T-helper 1 cell (primary cell): ENCODE data around the gene SHOC1.
"Not testable (repeated sequence)": the region's sequence is repeated elsewhere in the genome, so short reads cannot be mapped to it uniquely, and the experiment has no call there.

Experiments
- DNase-seq, 5 donors: peaks; one replicate each; pipeline ENCODE4 v3.0.0-alpha.2; 2012 to 2020

Gene SHOC1

DNA sequence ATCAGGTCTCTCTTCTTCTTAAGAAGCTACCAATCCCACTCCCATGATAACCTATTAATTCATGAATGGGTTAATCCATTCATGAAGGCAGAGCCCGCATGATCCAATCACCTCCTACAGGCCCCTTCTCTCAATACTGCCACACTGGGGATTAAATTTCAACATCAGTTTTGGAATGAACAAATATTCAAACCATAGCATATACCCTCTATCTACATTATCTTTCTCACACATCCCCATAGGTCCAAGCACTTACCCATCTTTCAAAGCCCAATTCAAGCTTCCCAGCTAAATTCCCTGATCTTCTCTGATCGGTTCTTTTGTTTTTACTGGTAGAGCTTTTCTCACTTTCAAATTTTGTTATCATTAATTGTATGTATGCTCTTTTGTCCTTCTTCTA lies 10.5 kb upstream of the SHOC1 start:
- DNase-seq, result no peak

DNA sequence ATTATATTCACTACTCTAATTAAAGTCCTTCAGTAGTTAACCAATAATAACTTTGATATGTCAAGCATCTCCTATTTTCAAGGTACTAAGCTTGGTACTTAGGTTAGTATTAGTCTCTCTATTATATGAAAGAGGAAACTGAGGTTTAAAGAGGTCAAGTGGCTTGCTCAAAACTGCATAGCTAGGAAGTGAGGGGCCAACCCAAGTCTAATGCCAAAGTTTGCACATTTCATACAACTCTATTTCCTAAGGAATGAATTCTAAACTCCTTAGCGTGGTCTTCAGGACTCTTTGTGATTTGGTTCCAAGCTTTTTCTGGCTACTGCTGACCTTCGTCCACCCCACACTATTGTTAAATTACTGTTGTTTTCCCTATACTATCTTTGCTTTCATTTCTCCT lies 9.9 kb upstream of the SHOC1 start:
- no peak for DNase-seq

DNA sequence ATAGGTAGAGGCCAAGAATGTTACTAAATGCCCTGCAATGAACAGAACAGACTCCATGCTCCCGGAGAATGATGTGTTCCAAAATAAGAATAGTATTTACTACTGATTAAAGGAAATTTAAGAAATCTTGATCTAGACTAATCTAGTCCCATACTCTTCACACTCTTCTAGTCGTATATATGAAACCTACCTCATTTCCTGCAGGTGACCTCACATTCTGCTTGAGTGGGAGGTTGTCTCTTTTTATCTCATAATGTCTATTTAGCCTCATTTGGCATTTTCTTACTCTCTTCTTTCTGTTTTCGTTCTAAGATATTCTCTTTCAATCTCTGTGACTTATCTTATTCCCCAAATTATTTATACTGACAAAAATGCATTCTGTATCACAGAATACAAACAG lies 9.2 kb upstream of the SHOC1 start:
- no peak for DNase-seq

DNA sequence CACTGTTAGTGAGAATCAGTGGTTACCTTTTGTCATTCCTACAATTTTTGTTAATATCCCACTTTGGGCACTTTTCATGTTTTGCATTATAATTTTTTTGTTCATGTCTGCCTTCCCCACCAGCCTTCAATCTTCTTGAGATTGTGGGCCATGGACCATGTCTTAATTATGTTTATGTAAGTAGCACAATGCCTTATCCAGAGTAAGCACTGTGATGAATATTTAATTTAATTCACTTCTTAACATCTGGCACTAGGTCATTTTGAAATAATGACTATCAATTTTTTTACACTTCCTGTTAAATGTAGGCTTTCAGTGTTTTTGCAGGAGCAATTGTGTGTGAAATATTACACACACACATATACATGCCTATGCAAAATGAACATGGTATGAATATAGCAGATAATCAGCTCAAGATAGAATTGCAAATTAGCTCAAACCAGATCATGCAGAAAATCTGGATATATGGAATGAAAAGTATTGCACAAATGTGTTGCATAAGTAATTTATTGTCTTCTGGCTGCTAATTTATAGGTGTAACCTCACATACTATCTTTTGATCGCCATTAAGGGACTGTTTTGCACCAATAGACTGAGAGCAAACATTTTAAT lies 5.3 kb upstream of the SHOC1 start:
- DNase-seq, result no peak

DNA sequence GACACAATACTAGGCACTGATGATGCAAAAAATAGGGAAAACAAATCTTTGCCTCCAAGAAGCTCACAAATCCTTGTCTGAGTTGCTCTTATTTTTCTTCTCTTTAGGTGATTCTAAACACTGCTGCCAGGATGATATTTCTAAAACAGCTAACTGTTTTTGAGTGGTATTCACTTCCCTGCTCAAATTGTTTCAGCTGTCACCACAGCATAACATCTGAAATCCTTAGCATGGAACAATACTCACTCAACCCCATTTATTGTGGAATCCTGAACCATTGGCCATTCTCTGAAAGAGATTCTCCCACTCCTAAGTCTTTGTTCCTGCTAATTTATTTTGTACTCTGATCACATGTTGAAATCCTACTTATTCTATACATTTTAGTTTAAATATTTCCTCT lies 4.8 kb upstream of the SHOC1 start:
- DNase-seq, result no peak

DNA sequence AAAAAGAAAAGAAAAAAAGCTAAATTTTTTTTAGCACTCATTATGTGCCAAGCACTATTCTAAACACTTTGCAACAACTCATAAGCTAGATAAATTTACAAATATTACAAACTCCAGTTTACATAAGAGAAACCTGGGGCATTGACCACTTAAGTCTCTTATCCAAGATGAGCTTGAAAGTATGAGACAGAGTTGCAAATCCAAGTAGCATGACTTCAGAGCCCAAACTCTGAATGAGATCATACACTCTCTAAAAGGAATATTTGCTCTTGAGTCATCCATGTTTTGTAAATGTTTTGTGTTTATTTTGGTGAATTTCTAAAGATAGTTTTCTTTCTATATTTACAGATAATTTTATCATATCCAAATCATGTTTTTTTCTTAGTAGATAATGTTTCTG lies 4.0 kb upstream of the SHOC1 start:
- no peak for DNase-seq

DNA sequence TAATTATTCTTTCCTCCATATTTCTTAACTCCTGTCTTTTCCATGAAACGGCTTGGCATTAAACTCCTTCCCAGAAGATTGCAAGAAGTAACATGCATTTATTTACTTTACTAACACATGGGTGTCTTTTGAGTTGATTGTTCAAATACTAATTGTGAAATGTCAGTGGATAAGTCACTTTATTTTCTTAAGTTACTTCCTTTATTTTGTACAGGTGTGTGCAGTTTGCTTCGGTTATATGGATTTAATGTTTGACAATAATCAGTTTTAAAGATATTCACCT lies 761 bp upstream of the SHOC1 start:
- no peak for DNase-seq

DNA sequence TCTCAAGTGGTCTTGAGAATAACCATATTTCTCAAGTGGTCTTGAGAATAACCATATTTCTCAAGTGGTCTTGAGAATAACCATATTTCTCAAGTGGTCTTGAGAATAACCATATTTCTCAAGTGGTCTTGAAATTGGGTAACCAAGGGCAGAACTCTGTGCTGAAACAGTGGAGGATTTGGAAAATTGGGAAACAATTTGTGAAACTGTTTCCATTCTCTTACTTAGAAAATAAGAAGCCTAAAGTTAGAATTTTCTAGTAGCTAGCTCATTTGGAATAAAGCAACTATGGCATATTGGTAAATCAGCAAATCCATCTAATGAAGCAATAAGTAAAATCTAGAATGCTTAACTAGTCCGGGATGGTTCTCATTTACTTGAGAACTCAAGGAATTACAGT lies 2.9 kb downstream of the SHOC1 start:
- DNase-seq, result not testable (repeated sequence)

DNA sequence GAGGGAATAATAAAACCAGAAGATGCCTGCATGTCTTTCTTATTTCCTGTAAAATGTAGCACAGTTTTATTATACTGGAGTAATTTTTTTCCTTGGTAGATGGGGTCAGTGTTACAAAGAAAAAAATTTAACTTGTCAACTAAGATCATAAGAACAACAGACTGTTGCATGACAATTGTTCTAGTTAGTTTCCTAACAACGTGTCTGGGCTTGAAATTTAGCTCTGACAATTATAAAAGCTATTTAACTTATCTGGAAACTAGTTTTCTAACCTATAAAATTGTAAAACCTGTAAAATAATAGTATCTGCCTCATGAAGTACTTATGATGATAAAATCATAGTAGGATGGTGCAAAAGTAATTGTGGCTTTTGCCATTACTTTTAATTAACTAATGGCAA lies 4.9 kb downstream of the SHOC1 start:
- no peak for DNase-seq

DNA sequence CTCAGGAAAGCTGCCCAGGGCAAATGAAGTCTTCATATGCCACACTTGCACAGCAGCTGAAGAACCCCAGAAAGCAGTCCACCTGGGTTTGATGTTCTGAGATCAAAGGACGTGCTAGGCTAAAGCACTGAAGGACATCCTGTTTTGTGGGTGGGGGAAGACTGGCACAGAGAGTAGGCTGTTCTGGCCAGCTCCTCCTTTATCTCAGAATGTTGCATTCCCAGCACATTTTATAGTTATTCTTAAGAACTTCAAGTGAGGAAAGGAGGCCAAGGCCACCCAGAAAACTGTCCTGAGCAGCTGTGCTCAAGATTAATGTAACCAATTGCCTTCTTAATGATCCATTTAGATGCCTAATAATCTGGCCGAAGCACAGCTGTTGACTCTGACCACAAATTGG lies 10.9 kb downstream of the SHOC1 start:
- DNase-seq, result no peak

DNA sequence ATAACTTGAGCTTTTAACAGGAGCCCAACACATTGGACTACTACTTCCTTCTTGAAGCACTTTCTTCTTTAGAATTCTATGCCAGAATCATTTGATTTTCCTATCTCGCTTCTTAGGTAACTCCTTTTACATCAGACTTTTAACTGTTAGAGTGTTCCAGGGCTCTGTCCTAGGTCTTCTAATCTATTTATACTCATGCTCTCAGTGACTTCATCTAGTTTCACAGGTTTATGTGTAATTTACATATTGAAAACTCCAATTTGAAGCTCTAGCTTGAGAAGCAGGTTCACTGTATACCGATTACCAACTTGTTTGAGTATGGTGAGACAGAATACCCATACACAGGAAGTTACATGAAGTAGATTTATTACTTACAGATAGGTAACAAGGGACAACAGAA lies 11.3 kb downstream of the SHOC1 start:
- DNase-seq, result no peak

DNA sequence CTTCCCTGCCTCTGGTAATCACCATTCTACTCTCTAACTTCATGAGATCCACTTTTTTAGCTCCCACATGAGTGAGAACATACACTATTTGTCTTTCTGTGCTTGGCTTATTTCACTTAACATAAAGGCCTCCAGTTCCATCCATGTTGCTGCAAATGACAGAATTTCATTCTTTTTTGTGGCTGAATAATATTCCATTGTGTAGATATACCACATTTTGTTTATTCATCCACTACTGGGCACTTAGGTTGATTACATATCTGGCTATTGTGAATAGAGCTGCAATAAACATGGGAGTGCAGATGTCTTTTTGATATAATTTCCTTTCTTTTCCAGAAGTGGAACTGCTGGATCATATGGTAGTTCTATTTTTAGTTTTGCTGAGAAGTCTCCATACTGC lies 28.7 kb downstream of the SHOC1 start:
- no peak for DNase-seq

DNA sequence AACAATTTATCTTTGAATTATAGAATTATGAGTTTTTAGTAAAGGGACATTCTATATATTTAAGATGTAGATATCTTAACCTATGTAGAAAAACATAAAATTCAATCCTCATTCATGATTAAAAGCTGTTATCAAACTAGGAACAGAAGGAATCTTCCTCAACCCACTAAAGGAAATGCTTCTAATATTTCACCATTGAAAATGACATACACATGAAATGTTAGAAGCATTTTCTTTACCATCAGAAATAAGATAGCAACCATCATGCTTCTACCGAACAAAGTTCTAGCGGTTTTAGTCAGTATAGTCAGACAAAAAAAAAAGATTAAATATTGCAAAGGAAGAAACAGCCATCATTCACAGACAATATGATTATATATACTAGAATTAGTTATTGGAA lies 32.2 kb downstream of the SHOC1 start:
- DNase-seq, result no peak

DNA sequence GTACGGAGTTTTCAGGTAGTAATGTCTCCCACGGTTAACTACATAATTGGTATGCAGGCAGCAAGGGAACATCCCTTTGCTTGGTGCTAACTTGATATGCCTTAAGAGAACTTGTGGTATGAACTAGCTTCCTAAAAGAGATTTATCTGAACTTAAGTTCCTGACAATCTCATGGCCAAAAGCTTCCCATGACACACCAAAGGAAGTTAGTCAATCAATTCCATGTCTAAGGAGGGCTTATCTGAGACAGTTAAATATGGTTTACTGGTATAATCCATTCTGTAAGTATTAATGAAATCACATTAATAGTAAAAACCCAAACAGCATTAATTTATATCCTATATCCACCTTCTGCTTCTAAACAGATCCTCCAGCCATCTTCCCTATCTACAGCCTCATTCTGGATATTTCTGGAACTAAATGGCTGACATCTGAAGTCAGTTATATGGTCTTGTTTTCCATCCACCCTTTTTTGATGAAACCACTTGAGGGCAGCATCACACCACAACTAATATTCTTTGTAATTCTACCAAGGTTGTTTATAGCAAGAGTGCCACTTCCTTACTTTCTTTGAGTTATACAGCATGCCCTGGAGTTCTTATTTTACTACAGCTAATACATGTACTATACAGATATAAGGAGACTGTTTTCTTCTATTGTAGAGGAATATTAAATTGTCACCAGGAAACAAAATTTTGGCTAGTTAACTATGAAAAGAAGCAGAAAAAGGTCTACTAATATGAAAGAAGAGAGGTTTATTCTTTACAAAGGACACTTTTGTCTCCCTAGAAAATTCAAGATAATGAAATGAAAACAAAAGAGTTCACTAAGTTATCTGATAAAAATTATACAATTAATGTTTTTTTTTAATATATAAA lies 34.7 kb downstream of the SHOC1 start:
- DNase-seq, result peak in 4 of 5 donors; percentile 13 to 63 (median 35)

DNA sequence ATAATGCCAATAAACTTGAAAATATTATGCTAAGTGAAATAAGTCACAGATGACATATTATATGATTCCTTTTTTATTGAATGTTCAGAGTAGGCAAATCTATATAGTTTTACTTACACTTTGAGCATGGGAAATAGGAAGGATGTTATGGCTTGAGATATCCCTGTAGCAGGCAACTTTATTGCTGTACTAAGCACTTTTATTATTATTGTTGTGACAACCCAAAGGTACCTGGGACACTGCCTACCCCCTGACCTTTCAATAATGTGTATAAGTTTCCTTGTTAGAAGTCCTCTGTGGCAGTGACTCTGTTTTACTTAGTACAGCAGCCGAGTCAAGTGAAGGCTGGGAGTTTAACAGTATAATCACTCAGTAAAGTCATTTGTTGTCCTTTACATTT lies 39.9 kb downstream of the SHOC1 start:
- no peak for DNase-seq

DNA sequence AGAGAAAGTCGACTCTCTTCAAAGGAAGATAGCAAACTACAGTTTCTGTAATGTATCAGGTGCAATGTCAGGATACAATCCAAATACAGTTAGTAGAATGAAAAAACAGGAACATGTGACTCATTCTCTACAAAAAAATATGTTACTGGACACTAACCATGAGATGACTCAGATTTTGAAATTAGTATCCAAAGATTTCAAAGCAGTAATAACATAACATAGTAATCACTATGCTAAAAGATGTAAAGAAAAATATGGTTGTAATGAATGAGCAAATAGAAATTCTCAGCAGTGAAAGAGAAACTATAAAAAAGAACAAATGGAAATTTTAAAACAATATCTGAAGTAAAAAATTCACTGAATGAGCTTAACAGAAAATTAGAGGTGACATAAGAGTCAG lies 42.3 kb downstream of the SHOC1 start:
- DNase-seq, result no peak
